HL-60/S4 (cell line): Measurements from ENCODE around the gene SIDT1.

Experiments
- in situ Hi-C: fragments of 300-500 bp; cut with MboI; formaldehyde crosslinking; loops from 2 replicates; pipeline ENCODE4 v1.14.3; 2022; ENCODE audit warnings: low sequenced_read_pairs

The SIDT1 gene

DNA sequence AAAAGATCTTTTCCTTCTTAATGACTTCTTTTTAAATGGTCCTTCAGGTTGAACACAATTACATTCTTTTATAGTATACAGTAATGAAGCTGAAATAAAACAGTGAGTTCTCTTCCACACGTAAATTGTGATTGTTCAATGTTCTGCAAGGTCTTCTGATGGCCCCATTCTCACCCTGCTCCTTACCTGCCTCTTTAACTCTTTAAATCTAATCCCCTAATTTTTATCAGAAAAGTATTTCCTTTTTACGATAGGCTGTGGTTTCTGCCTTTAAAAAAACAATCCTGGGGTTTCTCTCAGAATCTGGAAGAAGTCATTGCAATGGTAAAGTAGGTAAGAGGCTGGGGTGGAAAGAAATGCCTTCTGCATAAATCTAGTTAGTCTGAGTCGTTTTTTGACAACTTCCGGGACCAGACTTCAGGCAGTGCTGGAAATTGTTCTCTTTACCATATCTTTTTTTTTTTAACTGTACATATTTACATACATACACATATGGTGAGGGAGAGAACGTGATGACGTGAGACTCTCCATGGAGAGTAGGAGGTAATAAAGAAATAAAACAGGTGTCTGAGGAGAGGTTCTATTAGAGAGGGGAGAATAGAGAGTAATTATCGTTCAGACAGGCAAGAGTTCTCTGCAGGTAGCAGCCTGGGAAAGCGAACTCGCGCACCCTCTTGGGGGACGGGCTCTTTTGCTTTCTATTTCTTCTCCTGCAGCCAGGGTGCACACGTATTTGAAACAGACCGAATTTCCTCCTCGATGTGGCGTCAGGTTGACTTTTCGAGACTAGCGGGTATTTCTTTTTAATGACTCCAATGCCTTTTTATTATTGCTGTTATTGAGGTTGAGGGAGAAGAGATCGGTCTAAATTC is at the start of gene SIDT1:
SIDT1 (plus strand) TSS at position 730 of the 872 bp plus-strand sequence. CDS start 467 bp downstream, outside the sequence.
- in situ Hi-C loops: no loop called here

GRCh38 chr3:113485161-113485609 is 47.2 kb upstream of the SIDT1 start:
- in situ Hi-C loops: no loop called here

DNA sequence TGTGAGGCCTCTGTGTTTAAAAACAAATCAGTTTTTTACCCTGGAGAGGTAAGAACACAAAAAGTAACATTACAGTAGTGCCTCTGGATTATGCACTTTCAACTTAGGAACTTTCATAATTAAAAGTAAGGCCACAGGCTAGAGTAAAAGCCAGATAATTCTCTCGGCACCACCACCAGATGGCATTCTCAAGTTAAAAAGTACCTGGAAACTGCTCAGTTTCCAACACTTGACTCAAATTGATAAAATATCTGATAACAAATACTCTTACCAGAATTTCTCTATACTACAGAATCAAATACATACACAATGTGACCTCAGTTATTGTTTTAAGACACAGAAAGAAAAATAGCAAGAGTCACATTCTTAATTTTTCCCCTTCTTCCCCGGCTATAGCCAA is 37.3 kb upstream of the SIDT1 start:
- in situ Hi-C loops: no loop called here

DNA sequence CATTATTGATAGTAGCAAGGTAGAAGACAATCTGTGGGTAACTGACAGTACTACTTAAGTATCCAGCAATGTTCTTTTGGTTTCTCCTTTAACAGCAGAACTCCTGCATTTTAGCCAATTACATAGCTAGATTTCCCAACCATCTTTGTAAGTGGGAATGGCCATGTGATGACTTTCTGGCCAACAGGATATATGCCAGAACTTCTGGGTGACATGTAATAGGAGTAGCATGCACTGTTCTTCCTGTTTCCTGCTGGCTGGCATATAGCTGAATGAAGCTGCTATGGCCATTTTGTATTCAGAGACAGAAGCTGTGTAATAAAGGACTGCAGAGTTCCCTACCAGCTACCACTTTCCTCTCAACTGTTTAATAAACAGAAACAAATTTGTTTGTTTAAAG is 35.4 kb upstream of the SIDT1 start:
- in situ Hi-C loops: no loop called here

DNA sequence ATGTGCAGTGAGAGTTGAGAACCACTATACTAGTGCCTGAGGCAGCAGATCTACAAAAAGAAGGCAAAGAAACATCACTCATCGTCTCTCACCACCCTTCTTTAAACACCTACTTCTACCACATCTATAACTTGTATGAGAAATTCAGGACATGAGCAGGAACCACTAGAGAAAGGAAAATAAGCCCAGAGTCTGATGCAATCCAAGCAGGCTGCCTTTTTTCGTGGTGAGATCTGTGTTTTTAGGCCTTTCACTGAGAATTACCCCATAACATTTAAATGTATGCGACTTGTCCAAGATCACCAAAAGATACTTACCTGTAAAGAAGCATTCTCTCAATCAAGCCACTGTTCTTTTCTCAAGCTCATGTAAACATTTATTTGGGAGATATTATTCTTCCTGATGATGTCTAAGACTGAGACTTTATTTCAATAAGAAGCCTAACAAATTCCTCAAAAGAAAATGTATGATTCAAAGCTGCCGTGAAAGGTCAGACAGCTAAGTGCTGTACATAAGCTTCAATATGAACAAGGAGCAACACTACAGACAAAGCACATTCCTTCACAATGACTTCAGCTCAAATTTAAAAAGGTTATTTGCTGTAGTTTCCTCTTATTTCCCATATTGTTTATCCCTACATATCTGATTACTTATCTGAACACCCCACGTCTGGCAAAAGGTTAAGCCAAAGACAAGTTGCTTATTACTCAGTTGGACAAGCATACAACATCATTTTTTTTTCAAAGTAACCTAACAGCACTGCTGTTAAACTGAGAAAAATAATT is 33.9 kb upstream of the SIDT1 start:
- in situ Hi-C loops: no loop called here

- in situ Hi-C loops: no loop called here
These were observed 33.3 kb upstream of the SIDT1 start for GRCh38 chr3:113499081-113499480.

DNA sequence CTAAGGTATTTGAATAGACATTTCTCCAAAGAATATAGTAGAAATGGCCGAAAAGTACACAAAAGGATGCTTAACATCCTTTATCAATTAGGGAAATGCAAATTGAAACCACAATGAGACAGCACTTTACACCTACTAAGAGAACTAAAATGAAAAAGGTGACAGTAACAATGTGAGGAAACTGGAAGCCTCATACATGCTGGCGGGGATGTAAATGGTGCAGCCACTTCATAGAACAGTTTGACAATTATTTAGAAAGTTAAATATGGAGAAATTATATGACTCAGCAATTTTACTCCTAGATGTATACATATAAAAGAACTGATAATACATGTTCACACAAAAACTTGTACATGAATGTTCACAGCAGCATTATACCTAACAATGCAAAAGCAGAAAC is 30.8 kb upstream of the SIDT1 start:
- in situ Hi-C loops: no loop called here

- in situ Hi-C loops: no loop called here
These were observed 26.5 kb upstream of the SIDT1 start for GRCh38 chr3:113505867-113506266.

DNA sequence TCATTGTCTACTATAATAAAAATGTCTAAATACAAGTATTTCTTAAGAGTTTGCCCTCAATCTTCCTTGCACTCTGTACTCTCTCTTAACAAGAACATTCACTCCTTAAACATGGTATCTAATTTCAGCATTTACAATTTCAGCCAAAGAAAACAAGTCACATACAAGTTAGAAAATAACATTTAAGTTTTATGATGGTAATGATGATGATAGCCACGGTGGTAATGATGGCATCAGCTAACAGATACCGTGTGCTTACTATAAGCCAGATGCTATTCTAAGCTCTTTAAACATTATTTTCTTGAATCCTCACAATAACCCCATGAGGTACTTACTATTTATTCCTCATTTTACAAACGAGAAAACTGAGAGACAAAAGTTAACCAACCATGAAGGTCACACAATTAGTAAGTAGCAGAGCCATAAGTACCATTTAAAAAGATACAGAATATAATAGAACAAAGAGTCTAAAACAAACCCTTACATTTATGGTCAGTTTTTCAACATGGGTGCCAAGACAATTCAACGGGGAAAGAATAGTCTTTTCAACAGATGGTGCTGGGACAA is 24.8 kb upstream of the SIDT1 start:
- in situ Hi-C loops: no loop called here

GRCh38 chr3:113508966-113509365 is 23.4 kb upstream of the SIDT1 start:
- in situ Hi-C loops: no loop called here

DNA sequence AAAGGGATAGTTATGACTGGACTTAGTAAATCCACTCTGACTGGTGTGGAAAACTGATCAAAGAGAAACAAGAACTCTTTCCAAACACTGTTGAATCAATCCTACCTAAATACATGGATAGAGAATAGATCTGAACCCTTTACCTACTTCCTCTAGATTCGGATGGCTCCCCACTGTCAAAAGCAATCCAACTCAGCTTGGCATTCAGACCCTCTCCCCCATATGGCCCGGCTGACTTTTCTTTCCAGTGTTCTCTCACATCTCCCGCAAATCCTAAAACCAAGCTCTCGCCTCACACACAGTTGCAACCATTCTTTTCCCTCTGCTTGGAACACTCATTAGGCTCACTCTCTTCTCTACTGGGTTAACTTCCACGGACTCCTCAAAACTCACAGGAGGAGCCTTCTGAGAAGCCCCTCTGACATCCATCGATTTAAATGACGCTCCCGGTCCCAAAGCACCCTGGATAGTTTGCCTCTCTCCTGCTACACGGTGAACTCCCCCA is 18.0 kb upstream of the SIDT1 start:
- in situ Hi-C loops: no loop called here

DNA sequence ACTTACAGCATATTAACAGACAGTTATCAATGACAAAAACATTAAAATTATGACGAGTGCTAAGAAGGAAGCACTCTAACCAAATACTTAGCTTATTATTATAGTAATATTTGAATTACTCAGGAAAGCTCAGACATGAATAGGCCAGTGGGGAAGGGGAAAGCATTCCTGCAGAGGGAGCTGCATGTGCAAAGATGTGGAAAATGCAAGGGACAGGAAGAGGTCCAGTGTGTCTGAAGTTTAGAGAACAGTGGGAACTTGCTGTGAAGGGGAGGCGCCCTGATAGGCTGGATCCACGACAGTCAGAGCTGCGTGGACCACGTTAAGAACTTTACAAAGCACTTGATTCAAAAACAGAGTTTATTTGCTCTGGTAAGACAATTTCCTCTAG is 16.2 kb upstream of the SIDT1 start:
- in situ Hi-C loops: no loop called here

- in situ Hi-C loops: no loop called here
These were observed 10.4 kb upstream of the SIDT1 start for GRCh38 chr3:113521981-113522380.

DNA sequence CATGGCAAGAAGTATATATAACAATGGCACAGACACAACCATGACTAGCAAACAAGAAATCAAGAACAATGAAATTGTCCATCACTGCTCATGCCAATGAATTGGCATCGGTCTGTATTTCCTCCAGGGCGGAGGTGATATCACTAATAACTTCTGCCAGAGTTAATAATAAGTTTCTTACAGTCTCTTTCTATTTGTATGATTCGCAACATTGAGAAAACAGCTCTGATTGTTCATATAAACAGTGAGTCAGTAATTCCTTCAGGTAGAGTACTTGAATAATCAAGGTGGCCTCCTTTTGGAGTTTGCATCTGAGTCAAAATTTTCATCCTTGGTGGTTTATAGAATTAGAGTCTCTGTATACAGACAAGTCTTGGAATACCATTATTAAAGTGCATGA is 9.1 kb upstream of the SIDT1 start:
- in situ Hi-C loops: no loop called here

GRCh38 chr3:113532698-113533533 is 561 bp downstream of the SIDT1 start:
- in situ Hi-C loops: no loop called here

GRCh38 chr3:113533534-113533892 is 1.2 kb downstream of the SIDT1 start:
- in situ Hi-C loops: no loop called here

DNA sequence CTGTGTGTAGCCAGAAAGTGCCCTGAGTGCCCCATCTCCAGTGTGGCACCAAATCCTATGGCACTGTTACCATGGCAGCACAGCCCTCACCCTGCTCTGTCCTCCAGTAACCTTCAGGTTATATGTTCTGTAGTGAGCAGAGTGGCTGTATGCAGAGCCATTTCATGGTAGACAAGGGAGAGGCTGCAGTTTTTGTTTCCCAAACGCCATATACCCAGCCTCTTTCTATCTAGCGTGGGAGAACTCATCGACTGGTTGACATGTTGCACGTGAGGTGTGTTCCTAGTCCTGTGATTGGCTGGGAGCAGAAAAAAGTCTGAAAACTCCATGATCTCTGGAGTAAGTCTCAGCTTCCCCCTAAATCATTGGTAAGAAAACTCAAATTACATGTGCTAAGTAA is 2.0 kb downstream of the SIDT1 start:
- in situ Hi-C loops: no loop called here

DNA sequence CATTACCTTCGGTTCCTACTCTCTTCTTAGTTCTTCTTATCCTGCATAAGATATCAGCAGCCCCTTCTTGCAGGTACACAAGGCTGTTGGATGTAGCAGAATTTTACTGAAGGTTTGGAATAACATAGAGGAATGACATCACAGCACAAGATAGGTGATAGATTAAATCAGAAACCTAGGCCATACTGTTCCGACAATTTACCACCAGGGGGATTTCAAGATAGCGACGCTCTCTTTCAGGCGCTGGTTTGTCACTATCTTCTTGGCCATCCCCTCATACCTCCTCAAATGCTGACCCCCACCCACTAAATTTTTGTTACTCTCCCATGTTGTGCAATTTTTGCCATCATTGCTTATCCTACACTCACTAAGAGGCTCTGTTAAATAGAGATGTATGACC is 3.5 kb downstream of the SIDT1 start:
- in situ Hi-C loops: no loop called here

- in situ Hi-C loops: no loop called here
These were observed 4.3 kb downstream of the SIDT1 start for GRCh38 chr3:113536627-113537101.

DNA sequence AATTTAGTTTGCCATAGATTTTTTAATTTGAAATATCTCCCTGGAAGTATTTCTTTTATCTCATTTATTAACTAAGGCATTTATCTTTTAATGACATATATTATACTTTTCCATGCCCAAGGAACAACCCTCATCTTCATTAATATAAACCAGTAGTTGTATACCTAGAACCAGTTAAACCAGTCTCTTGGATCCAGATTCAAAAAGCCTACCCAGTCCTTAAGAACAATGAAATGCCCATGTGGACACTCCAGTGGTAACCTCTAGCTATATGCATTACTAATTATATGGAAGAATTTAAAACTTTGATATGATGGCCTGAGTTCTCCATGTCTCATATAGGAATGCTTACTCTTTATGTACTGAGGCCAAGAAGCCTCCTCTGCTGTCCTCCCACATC is 4.8 kb downstream of the SIDT1 start:
- in situ Hi-C loops: no loop called here

DNA sequence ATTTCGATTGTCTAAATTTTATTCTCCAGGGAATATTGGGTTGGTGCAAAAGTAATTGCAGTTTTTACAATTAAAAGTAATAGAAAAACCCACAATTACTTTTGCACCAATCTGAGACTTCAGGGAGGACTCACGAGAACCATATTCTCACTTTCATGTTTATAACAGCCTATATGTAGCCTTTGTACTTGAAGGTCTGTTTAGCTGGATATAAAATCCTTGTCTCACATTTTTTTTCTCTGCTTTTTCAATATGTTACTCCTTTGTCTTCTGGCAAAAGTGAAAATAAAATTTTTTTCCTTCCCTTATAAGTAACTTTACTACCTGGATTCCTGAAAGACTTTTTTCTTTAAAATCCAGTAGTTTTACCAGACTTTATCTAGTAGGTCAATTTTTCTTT is 9.2 kb downstream of the SIDT1 start:
- in situ Hi-C loops: no loop called here
